Measurements from ENCODE around the gene MRGPRE. TPM values are rescaled to one million over a fixed set of nuclear protein-coding genes. Genes with fewer than 3 reads are reported as not detected.
"Not testable (repeated sequence)": the region's sequence is repeated elsewhere in the genome, so short reads cannot be mapped to it uniquely, and the experiment has no call there.

MRGPRE gene
- total RNA-seq (under 1 TPM in 5 of 6 donors, not detected in 1; 0.16 to 0.58 (median 0.19) TPM), polyA plus RNA-seq (under 1 TPM; 0.23 to 0.33 TPM)

GRCh38 chr11:3231851-3232744, at the start of gene MRGPRE:
Gene MRGPRE, minus strand, starts transcription at chr11:3232417. Its CDS starts 3,618 bp downstream, at chr11:3228799.
- H3K27me3 ChIP-seq: peaks cover 0 to 3% (median 0%) of the 10 kb centered on the region in 4 donors
- H3K27ac ChIP-seq: no peak within 1 kb of the TSS
- WGBS, 2 donors: 37 to 39% methylated on average over 37 to 39 of the region's 39 CpGs
- intact Hi-C loops (cut with DNase I): no loop called here
- DNase-seq (peak in 4 of 6 donors; percentile 23 to 56 (median 50)), FAIRE-seq (no peak), ATAC-seq (peak in 3 of 4 donors; percentile 69 to 82 (median 77))
- H3K36me3 ChIP-seq: no peaks in the 10 kb centered on the region
- no peak within 1 kb of the TSS for H3K4me3 ChIP-seq
- H3K9me3 ChIP-seq: no peaks in the 10 kb centered on the region
- no peaks in the 10 kb centered on the region for H3K4me1 ChIP-seq
- TF ChIP-seq CTCF (IDR thresholded peaks at IDR 0.05): no peak

GRCh38 chr11:3281146-3281545, 48.9 kb upstream of the MRGPRE start:
- H3K4me3 ChIP-seq; H3K27ac ChIP-seq; H3K4me1 ChIP-seq; H3K9me3 ChIP-seq; FAIRE-seq; H3K27me3 ChIP-seq; H3K36me3 ChIP-seq; DNase-seq; intact Hi-C loops (cut with DNase I): not testable (repeated sequence)
- peak in 3 of 4 donors; percentile 21 to 69 (median 51) for ATAC-seq
- WGBS, 2 donors: 57 to 69% methylated on average over 4 to 6 of the region's 10 CpGs

- peak; percentile 46 to 79 (median 70) for ATAC-seq
- FAIRE-seq; DNase-seq; H3K4me1 ChIP-seq; H3K27ac ChIP-seq; H3K36me3 ChIP-seq; H3K27me3 ChIP-seq; H3K4me3 ChIP-seq; intact Hi-C loops (cut with DNase I); H3K9me3 ChIP-seq: not testable (repeated sequence)
- no CpG with 5 or more reads among the region's 10 CpGs for WGBS, 2 donors
Observed at GRCh38 chr11:3280662-3281061, 48.4 kb upstream of the MRGPRE start.

- H3K9me3 ChIP-seq; H3K36me3 ChIP-seq; H3K4me3 ChIP-seq; H3K27me3 ChIP-seq; H3K27ac ChIP-seq; FAIRE-seq; DNase-seq; intact Hi-C loops (cut with DNase I); H3K4me1 ChIP-seq: not testable (repeated sequence)
- peak; percentile 43 to 69 (median 64) for ATAC-seq
- no CpG with 5 or more reads among the region's 4 CpGs for WGBS, 2 donors
Observed at GRCh38 chr11:3278922-3279321, 46.7 kb upstream of the MRGPRE start.

GRCh38 chr11:3273629-3274028, 41.4 kb upstream of the MRGPRE start:
- H3K9me3 ChIP-seq; H3K36me3 ChIP-seq; H3K27me3 ChIP-seq; DNase-seq; H3K27ac ChIP-seq; H3K4me3 ChIP-seq; FAIRE-seq; H3K4me1 ChIP-seq; intact Hi-C loops (cut with DNase I); ATAC-seq: not testable (repeated sequence)
- WGBS, 2 donors: 59 to 67% methylated on average over 2 to 5 of the region's 8 CpGs

GRCh38 chr11:3262548-3262947, 30.3 kb upstream of the MRGPRE start:
- FAIRE-seq, ATAC-seq: not testable (repeated sequence)
- 40 to 47% methylated on average over 5 to 6 of the region's 7 CpGs for WGBS, 2 donors

GRCh38 chr11:3261831-3262230, 29.6 kb upstream of the MRGPRE start:
- H3K27ac ChIP-seq; intact Hi-C loops (cut with DNase I); H3K4me3 ChIP-seq; DNase-seq; H3K27me3 ChIP-seq; H3K4me1 ChIP-seq; H3K9me3 ChIP-seq; ATAC-seq; FAIRE-seq; H3K36me3 ChIP-seq: not testable (repeated sequence)
- WGBS, 2 donors: 49 to 68% methylated on average over 4 to 7 of the region's 8 CpGs

More at GRCh38 chr11:3262548-3262947, 30.3 kb upstream of the MRGPRE start:
- H3K4me1 ChIP-seq; H3K36me3 ChIP-seq; H3K27me3 ChIP-seq; H3K27ac ChIP-seq; DNase-seq; H3K9me3 ChIP-seq; intact Hi-C loops (cut with DNase I); H3K4me3 ChIP-seq: not testable (repeated sequence)

GRCh38 chr11:3257509-3257908, 25.3 kb upstream of the MRGPRE start:
- 68 to 79% methylated on average over 1 of the region's 1 CpG for WGBS, 2 donors
- DNase-seq; H3K4me3 ChIP-seq; H3K4me1 ChIP-seq; H3K27me3 ChIP-seq; H3K36me3 ChIP-seq; H3K27ac ChIP-seq; FAIRE-seq; intact Hi-C loops (cut with DNase I); H3K9me3 ChIP-seq; ATAC-seq: not testable (repeated sequence)

- H3K27ac ChIP-seq; H3K4me3 ChIP-seq; H3K27me3 ChIP-seq; DNase-seq; H3K36me3 ChIP-seq; H3K9me3 ChIP-seq; FAIRE-seq; intact Hi-C loops (cut with DNase I); H3K4me1 ChIP-seq: not testable (repeated sequence)
- 60 to 65% methylated on average over 5 of the region's 12 CpGs for WGBS, 2 donors
- ATAC-seq: peak in 2 of 4 donors; percentile 42 to 54
Observed at GRCh38 chr11:3255241-3255640, 23.0 kb upstream of the MRGPRE start.

GRCh38 chr11:3254773-3255172, 22.6 kb upstream of the MRGPRE start:
- H3K9me3 ChIP-seq; FAIRE-seq; H3K4me3 ChIP-seq; H3K36me3 ChIP-seq; DNase-seq; H3K27me3 ChIP-seq; H3K4me1 ChIP-seq; H3K27ac ChIP-seq; intact Hi-C loops (cut with DNase I): not testable (repeated sequence)
- ATAC-seq: peak in 2 of 4 donors; percentile 78 to 84
- WGBS, 2 donors: no CpG with 5 or more reads among the region's 14 CpGs

All from pancreas (tissue), 10 donors.